Smooth muscle cell (in vitro differentiated cells): ENCODE measurements around the gene TTC3. TPM values are rescaled to one million over a fixed set of nuclear protein-coding genes. Genes with fewer than 3 reads are reported as not detected.

Experiments used
- DNase-seq: peaks from one replicate; lab custom pipeline; 2025; ENCODE audit not compliant: unreplicated experiment; lab: John Stamatoyannopoulos, UW
- H2AFZ ChIP-seq: fragments of 200-600 bp; sonication (generic); 2 replicates; pipeline ENCODE4 v1.6.0; 2016; ENCODE audit warnings: antibody characterized with exemption, low read depth, mild to moderate bottlenecking
- H3F3A ChIP-seq: fragments of 200-600 bp; sonication (generic); 2 replicates; pipeline ENCODE4 v1.6.0; 2017; ENCODE audit warnings: antibody characterized with exemption, low read depth
- H3K27ac ChIP-seq: fragments of 200-600 bp; sonication (generic); 2 replicates; pipeline ENCODE4 v1.5.1; 2016; ENCODE audit warnings: low read depth, mild to moderate bottlenecking
- H3K27me3 ChIP-seq: fragments of 200-600 bp; sonication (generic); 2 replicates; pipeline ENCODE4 v1.6.1; 2016; ENCODE audit warnings: low read depth, mild to moderate bottlenecking
- H3K36me3 ChIP-seq: fragments of 200-600 bp; sonication (generic); 2 replicates; pipeline ENCODE4 v1.5.1; 2016; ENCODE audit warnings: low read depth
- H3K4me1 ChIP-seq: fragments of 200-600 bp; sonication (generic); 2 replicates; pipeline ENCODE4 v1.5.1; 2016; ENCODE audit warnings: low read depth
- H3K4me2 ChIP-seq: fragments of 200-600 bp; sonication (generic); 2 replicates; pipeline ENCODE4 v1.6.0; 2016; ENCODE audit warnings: mild to moderate bottlenecking
- H3K4me3 ChIP-seq: fragments of 200-600 bp; sonication (generic); 2 replicates; pipeline ENCODE4 v1.5.1; 2016; ENCODE audit warnings: mild to moderate bottlenecking
- H3K79me2 ChIP-seq: fragments of 200-600 bp; sonication (generic); 2 replicates; pipeline ENCODE4 v1.6.0; 2016; ENCODE audit warnings: low read depth, mild to moderate bottlenecking
- H3K9ac ChIP-seq: fragments of 200-600 bp; sonication (generic); 2 replicates; pipeline ENCODE4 v1.6.0; 2016; ENCODE audit warnings: low read depth
- H3K9me3 ChIP-seq: fragments of 200-600 bp; sonication (generic); replicated peaks from 2 replicates; pipeline ENCODE4 v1.5.1; 2016; ENCODE audit warnings: low read depth
- H4K20me1 ChIP-seq: fragments of 200-600 bp; sonication (generic); 2 replicates; pipeline ENCODE4 v1.6.0; 2016; ENCODE audit warnings: low read depth
- CTCF ChIP-seq: fragments of 200-600 bp; sonication (generic); IDR thresholded peaks from 2 replicates; pipeline ENCODE4 v1.5.1; 2017; ENCODE audit warnings: borderline replicate concordance, mild to moderate bottlenecking, antibody characterized with exemption; ENCODE audit not compliant: insufficient read depth, poor library complexity, severe bottlenecking
- WGBS: methylation state at CpG from one replicate; pipeline ENCODE4 v1.1.7; 2016; ENCODE audit warnings: low lambda C conversion rate; 5-methylcytosine and 5-hydroxymethylcytosine counted together
- polyA plus RNA-seq: library from polyadenylated mRNA; unstranded; fragments of >200 nt; fragmentation: Nextera tagmentation; extraction: Ambion mirVana; gene quantifications from 2 replicates; pipeline ENCODE4 v1.2.1, GENCODE V29; 2016
- total RNA-seq: library from RNA; depleted of rRNA; stranded (reverse); fragments of >200 nt; gene quantifications from 2 replicates; pipeline ENCODE4 v1.2.3, GENCODE V29; 2014

Gene TTC3
- total RNA-seq, result 224 and 331 TPM in 2 replicates
- polyA plus RNA-seq, result 177 and 193 TPM in 2 replicates

GRCh38 chr21:37072988-37073416 lies at the start of gene TTC3, which contains the start of gene PIGP:
Gene TTC3, plus strand, starts transcription at chr21:37073254. Its CDS starts 14,004 bp downstream, at chr21:37087258.
Gene PIGP, minus strand, starts transcription at chr21:37073071. Its CDS starts 556 bp downstream, at chr21:37072515.
- Histone ChIP-seq H3K27ac (peak within 1 kb of the TSS; percentile 96), H3K4me1 (peaks cover 17% of the 10 kb centered on the region), H3K79me2 (peaks cover 61% of the 10 kb centered on the region), H4K20me1 (peaks cover 43% of the 10 kb centered on the region), H3K9ac (peak within 1 kb of the TSS; percentile 96), H3K27me3 (no peaks in the 10 kb centered on the region), H3K9me3 (no peaks in the 10 kb centered on the region), H3K36me3 (no peaks in the 10 kb centered on the region), H2AFZ (peak within 1 kb of the TSS; percentile 60), H3K4me3 (peak within 1 kb of the TSS; percentile 68), H3K4me2 (peak within 1 kb of the TSS; percentile 95), H3F3A (no peaks in the 10 kb centered on the region)
- DNase-seq, result peak; percentile 98
- TF ChIP-seq CTCF, result no peak
- under 1% methylated on average over 24 of the region's 61 CpGs for WGBS

- Histone ChIP-seq H3K4me1 (no peaks in the 10 kb centered on the region), H3K79me2 (no peaks in the 10 kb centered on the region), H3K9ac (no peak overlapping the region), H3K4me3 (no peak overlapping the region), H3K4me2 (no peak overlapping the region), H3F3A (no peaks in the 10 kb centered on the region), H3K27ac (no peak overlapping the region), H2AFZ (no peak overlapping the region), H4K20me1 (no peaks in the 10 kb centered on the region), H3K9me3 (no peaks in the 10 kb centered on the region), H3K36me3 (no peaks in the 10 kb centered on the region), H3K27me3 (no peaks in the 10 kb centered on the region)
- 62% methylated on average over 4 of the region's 4 CpGs for WGBS
- DNase-seq, result no peak
- no peak for TF ChIP-seq CTCF
These were observed 46.6 kb upstream of the TTC3 start for GRCh38 chr21:37026499-37026898.

GRCh38 chr21:37028570-37028969 lies 44.5 kb upstream of the TTC3 start:
- H3K36me3 ChIP-seq, result no peaks in the 10 kb centered on the region
- DNase-seq, result no peak
- H3F3A ChIP-seq, result no peaks in the 10 kb centered on the region
- H4K20me1 ChIP-seq, result no peaks in the 10 kb centered on the region
- no peak overlapping the region for H3K4me3 ChIP-seq
- no peak overlapping the region for H3K4me2 ChIP-seq
- H3K27ac ChIP-seq, result no peak overlapping the region
- no peak overlapping the region for H3K9ac ChIP-seq
- H2AFZ ChIP-seq, result no peak overlapping the region
- no peaks in the 10 kb centered on the region for H3K79me2 ChIP-seq
- WGBS, result 92% methylated on average over 4 of the region's 4 CpGs
- no peak for TF ChIP-seq CTCF
- H3K27me3 ChIP-seq, result no peaks in the 10 kb centered on the region
- no peaks in the 10 kb centered on the region for H3K9me3 ChIP-seq
- no peaks in the 10 kb centered on the region for H3K4me1 ChIP-seq

GRCh38 chr21:37030864-37031263 lies 42.2 kb upstream of the TTC3 start:
- no peak overlapping the region for H3K4me3 ChIP-seq
- no peaks in the 10 kb centered on the region for H3K79me2 ChIP-seq
- H3K9me3 ChIP-seq, result no peaks in the 10 kb centered on the region
- H3K4me1 ChIP-seq, result no peaks in the 10 kb centered on the region
- 95% methylated on average over 4 of the region's 4 CpGs for WGBS
- no peaks in the 10 kb centered on the region for H4K20me1 ChIP-seq
- H3K9ac ChIP-seq, result no peak overlapping the region
- no peaks in the 10 kb centered on the region for H3F3A ChIP-seq
- no peak for TF ChIP-seq CTCF
- H3K4me2 ChIP-seq, result no peak overlapping the region
- no peak overlapping the region for H2AFZ ChIP-seq
- H3K27me3 ChIP-seq, result no peaks in the 10 kb centered on the region
- no peak overlapping the region for H3K27ac ChIP-seq
- no peaks in the 10 kb centered on the region for H3K36me3 ChIP-seq
- no peak for DNase-seq
